GM20431 (cell line): Measurements from ENCODE around the gene TNFSF18.

Experiments used
- in situ Hi-C: fragments of 300-500 bp; cut with MseI, MboI; formaldehyde crosslinking; loops from one replicate; pipeline ENCODE4 v1.15.0; 2020; ENCODE audit warnings: low sequenced_read_pairs; ENCODE audit not compliant: unreplicated experiment

Gene TNFSF18

DNA sequence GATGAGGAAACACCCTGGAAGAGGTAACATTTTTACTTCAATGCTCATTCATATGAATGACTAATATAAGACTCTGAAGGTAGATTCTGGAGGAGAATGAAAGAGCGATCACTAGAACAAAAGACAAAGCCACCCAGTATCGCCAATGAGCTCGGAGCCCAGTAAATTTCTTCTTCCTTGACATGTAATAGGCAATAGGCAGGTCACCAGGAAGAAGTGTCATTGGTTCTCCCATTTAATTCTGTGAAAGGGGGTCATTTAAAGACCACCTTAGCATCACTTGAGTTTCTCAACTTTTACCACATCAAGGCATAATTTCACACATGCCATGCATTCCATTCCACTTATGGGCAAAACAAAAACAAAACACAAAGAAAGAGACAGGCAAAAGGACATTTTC, 7.9 kb downstream of the TNFSF18 start:
- in situ Hi-C loops: no loop called here

DNA sequence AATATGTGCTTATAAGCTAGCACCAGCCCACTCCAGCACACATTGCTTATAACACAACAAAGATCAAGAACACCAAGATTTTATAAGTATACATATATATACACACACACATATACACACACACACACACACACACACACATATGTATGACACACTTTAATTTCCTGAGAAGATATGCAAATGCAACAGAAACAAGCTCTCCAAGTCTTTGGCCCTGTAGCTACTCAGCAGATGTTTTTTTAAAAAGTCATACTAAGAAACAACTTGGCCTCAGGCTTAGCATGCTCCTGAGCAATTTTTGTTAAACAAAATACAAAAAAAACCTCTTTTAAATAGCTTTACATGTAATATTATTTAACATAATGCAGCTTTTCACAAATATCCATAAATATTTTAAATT, 11.1 kb downstream of the TNFSF18 start:
- in situ Hi-C loops: no loop called here

DNA sequence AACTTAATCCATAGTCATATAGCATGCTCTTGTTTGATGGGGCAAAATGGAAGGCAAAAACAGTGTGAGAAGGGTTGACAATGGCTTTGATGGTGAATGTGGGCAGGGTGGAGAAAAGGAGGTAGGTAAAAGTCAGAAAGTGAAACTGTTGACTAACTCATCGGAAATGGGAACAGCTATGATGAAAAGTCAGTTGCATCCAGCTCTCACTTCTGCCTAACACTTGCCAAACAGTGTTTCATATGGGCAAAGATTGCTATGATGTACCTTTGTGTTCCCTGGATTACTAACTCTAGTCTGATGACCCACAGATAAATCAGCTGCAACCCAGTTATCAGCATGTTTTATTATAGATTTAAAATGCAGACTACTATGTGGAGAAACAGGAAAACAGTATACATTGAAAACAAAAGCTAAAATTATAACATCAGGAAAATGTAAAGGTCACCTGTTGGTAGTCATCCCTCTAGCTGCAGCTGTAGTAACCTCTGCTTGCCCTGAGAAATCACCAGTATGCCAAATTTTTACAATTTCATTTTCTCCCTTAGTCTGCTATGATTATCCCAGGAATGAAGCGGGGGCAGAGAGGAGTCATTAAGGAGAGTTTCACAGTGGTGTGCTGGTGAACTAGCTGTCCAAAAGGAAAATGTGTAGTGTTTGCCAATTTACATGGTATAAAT, 11.7 kb downstream of the TNFSF18 start:
- in situ Hi-C loops: no loop called here

DNA sequence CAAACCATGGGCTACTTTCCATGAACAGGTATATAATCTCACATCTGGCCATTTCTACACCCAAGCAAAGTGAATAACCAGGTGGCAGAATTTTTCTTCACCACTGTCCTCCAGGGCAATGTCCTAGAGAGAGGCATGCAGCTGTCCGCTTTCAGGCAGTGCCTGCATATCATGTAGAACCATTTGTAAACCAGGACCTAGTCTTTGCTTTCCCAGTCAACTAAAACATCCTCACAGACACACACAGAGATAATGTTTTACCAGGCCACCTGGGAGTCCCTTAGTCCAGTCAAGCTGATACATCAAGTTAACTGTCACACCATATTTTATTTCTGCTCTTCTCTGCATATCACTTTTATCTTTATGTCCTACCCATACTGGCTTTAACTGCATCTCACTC, 26.2 kb downstream of the TNFSF18 start:
- in situ Hi-C loops: no loop called here

DNA sequence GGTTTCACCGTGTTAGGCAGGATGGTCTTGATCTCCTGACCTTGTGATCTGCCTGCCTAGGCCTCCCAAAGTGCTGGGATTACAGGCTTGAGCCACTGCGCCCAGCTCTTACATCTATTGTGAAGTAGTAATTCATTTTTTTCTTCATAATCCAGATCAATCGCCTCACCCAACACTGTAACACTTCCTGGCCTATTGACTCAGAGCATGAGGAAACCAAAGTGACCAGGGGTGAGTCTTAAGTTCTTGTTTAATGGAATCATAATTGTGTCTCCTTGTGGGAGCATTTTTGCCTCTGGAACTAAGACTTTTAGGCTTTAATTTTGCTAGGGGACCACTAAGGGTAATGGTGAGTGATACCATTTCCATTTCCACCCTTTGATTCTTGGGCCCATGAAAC, 27.4 kb downstream of the TNFSF18 start:
- in situ Hi-C loops: no loop called here

DNA sequence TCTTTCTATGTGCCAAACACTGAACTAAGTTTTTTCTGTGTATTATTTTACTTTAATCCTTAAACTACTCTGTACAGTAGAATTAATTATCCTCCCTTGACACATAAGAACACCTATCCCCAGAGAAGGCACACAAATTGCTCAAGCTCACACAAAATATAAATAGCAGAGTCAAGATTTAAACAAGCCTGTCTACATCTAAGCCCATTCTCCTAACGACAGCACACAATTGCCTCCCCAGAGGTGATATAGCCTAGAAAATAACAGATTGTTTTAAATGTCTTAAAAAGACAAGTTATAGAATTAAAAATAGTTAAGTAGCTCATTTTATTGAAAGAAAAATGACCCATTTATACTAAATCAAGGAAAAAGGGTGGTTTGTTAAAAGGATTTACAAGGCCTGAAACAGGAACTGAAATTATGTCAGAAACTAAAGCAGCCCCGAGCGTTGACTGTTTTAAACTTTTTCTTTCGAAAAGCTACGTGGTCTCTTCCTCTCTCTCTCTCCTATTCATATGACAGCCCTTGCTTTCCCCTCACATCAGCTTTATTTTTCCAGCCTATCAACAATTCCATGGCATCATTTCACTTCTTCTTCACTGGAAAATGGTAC, 30.5 kb downstream of the TNFSF18 start:
- in situ Hi-C loops: no loop called here

DNA sequence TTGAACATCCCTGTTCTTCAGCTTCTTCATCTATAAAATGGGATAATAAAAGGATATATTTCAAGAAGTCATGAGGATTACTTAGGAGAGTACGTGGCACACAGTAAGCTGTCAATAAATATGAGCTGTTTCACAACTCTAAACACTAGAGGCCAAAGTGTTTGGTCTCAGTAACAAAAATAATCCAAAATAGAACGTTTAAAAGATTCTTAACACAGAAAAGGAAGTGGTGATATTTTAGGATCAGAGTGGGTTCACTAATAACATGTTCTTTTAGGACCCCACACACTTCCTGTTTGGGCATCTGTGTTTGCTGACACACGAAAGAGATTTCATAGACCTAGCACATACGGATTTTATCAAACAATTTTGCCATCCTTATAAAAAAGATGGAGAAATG, 32.9 kb downstream of the TNFSF18 start:
- in situ Hi-C loops: no loop called here

DNA sequence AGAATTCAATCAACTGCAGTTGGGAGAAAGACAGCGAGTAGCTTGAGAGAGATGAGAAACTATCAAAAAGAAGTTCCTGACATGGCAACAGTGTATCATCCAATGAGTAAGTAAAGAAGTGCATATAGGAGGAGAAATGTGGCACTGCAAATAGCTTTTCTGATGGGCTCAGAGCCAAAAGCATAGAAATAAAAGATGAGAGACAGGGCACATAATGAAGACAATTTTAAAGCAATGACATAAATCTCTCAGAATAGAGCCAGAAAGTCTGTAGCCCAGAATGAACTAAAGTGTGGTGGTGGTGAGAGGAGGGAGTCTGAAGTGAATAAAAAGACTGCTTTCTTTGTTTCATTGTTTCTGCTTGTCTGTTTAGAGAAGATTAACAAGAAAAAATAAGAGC, 34.3 kb downstream of the TNFSF18 start:
- in situ Hi-C loops: no loop called here

DNA sequence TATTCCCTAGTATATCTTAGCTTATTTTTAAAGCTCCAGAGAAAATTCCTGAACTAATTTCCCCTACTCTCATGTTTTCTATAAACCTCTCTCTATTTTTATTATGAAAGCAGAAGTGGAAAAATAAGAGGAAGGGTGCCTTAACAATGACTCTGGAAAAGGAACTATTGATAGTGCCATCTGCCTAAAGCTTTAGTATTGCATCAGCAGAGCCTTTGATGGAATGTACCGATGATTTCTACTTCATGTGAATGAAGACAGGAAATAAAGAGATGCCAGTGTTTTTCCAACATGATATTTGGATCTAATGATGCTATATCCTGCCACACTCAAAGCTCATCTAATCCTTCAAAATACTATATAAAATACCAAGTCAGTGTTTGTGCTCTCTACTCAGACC, 35.1 kb downstream of the TNFSF18 start:
- in situ Hi-C loops: no loop called here

DNA sequence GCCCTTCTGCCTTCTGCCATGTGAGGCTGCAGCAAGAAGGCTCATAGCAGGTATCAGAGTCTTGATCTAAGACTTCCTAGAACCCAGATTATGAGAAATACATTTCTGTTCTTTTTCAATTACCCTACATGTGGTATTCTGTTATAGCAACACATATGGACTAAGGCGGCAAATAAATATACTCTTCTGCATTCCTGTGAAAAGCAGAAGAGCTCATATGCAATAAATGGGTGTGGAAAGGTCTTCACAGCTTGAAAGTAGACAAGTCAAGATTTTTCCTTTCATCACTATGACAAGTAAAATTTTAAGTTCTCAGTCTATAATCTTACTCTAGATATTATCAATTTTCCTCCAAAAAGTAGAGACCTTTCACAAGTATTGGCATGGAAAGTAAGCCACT, 36.6 kb downstream of the TNFSF18 start:
- in situ Hi-C loops: no loop called here

DNA sequence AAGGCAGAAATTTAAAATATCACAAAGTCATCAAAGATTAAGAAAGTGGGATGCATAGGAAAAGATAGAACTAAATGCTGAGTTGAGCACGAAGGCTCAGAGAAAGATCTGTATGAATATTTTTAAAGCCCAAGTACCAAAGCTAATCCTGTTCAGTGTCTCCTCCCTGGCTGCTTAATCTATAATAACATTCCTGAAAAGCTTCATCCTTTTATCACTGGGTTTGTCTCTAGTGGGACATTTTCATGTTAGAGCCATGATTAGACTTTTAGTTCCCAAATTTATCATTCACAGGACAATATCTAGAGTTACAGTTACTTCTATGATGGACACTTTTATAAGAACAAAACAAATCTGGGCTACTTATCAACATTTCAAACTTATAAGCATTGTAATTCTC, 38.6 kb downstream of the TNFSF18 start:
- in situ Hi-C loops: no loop called here

DNA sequence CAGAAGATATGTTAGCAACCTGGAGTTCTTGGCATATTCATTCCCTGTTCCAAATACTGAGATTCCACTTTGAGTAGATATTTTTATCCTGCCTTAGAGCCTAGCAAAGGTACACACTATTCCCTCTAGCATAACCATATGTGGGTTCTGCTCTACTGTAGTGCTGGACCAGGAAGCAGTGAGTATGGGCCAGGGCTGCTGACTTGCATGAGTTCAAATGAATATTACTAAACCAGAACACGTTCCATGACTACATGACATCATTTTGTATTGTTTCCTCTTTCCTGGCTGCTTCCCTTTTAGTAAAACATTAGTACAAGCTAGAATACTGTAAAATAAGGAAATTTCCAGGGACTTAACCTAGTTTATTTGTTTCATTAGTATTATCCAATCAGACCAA, 41.1 kb downstream of the TNFSF18 start:
- in situ Hi-C loops: no loop called here

DNA sequence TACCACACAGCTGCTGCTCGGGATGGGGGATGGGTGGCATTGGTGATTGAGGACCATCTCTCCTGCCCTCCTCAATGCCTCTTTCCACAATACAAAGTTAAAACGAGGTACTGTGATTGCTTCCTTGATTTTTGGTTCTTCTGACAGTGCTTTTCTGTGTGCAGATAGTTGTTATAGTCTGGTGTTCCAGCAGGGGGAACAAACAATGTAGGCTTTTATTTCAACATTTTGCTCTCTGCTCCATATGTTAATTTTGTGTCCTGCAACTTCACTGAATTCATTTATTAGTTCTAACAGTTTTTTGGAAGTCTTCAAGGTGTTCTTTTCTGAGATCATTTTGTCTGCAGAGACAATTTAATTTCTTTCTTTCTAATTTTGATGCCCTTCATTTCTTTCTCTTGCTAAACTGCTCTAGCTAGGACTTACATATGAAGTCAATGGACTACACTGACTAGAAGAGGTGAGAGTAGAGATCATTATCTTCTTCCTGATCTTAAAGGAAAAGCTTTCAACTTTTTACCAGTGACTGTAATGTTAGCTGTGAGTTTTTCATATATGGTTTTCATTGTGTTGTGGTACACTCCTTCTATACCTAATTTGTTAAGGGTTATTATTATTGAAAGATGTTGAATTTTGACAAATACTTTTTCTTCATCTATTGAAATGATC, 45.4 kb downstream of the TNFSF18 start:
- in situ Hi-C loops: no loop called here

DNA sequence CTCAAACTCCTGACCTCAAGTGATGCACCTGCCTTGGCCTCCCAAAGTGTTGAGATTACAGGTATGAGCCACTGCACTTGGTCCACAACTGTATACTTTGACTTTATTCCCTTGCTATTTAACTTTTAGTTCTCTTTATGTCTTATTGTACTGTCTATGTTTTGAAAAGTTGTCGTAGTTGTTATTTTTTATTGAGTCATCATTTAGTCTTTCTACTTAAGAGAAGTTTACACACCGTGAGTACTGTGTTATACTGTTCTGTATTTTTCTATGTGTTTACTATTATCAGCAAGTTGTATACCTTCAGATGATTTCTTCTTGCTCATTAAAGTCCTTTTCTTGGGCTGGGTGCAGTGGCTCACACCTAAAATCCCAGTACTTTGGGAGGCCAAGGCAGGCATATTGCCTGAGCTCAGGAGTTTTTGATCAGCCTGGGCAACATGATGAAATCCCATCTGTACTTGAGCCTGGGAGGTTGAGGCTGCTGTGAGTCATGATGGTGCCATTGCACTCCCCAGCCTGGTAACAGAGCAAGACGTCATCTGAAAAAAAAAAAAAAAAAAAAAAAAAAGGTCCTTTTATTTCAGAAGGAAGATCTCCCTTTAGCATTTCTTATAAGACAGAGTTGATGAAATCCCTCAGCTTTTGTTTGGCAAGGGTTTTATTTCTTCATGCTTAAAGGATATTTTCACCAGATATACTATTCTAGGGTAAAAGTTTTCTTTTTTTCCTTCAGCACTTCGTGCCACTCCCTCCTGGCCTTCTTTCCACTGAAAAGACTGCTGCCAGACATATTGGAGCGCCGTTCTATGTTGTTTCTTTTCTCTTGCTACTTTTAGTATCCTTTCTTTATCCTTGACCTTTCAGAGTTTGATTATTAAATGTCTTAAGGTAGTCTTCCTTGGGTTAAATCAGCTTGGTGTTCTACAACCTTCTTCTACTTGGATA, 47.6 kb downstream of the TNFSF18 start:
- in situ Hi-C loops: no loop called here

DNA sequence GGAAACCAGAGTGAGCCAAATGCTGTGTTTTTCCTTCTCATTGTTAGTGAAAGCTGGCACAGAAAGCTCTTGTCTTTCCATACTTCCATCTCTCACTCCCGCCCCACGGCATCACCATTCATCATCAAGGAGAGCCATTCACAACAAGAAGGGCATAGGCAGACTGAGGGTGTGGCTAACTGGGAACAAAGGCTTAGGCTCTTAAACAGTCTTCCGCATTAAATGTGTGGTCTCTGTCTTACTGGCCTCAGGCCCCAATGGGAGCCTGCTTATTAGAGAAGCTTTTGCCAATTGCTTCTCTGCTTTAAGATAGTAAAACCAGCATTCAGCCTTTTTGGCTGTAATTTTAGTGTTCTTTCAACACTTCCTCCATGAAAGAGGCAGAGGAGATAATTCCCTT, 51.4 kb downstream of the TNFSF18 start:
- in situ Hi-C loops: no loop called here

DNA sequence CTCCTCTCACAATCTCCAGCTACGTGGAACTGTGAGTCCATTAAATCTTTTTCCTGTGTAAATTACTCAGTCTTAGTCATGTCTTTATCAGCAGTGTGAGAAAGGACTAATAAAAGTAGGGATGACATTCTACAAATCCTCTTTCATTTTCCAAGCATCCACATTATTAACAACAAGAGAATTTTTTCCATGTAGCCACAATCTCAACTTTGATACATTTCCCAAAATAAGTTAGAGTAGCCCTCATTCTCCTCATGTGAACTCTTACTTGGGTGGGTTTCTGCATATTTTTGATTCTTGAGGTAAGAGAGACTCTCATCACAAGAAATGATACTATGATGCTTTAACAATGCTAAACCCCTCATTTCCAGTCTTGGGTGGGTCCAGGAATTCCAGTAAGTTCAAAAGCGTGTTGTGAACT, 52.8 kb downstream of the TNFSF18 start:
- in situ Hi-C loops: no loop called here

DNA sequence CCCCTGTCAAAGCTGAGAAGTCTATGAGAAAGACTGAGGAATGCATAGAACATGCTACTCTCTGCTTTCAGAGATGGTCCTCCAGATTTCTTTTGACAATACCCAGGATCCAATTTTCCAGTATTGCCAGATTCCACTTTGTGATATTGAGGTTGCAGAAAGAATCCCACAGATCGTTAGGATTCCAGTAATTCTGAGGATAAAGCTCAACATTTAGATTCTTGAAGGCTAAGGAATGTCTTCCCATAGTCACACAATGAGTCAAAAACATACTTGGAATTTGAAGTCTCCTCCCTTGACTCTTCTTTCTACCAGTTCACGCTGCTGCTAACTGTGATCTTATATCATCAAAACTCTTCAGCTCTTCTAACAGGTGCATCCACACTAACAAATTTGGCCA, 57.1 kb downstream of the TNFSF18 start:
- in situ Hi-C loops: no loop called here

DNA sequence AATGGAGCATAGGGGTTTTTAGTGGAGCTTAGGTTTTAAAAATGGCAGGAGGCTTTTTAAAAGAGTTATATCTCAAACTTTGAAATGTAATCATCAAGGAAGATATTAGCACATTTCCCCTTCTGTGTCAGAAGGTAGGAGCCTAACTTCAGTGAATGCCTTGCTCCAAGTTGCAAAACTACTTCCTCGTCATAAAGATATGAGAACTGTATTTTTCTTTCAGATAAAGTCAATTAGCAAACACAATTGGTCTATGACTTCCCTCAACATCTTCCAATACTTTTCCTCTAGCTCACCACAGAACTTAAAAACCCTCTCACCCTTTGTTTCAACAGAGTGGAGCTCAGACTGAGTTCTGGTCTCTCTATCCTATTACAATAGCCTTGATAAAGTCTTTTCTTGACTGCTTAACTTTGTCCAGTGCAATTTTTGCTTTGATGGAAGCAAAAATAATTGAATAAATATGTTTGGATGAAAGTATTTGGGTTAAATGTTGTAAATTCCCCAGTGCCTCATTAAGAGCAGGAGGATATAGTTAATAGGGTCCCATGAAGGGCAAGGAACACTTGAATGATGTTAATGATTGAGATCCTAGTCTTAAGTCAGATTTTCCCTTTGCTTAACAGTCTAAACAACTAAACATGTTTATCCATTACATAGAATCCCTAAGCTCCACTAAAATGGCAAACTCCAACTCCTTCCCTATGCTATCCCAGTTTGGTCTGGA, 58.9 kb downstream of the TNFSF18 start:
- in situ Hi-C loops: no loop called here

DNA sequence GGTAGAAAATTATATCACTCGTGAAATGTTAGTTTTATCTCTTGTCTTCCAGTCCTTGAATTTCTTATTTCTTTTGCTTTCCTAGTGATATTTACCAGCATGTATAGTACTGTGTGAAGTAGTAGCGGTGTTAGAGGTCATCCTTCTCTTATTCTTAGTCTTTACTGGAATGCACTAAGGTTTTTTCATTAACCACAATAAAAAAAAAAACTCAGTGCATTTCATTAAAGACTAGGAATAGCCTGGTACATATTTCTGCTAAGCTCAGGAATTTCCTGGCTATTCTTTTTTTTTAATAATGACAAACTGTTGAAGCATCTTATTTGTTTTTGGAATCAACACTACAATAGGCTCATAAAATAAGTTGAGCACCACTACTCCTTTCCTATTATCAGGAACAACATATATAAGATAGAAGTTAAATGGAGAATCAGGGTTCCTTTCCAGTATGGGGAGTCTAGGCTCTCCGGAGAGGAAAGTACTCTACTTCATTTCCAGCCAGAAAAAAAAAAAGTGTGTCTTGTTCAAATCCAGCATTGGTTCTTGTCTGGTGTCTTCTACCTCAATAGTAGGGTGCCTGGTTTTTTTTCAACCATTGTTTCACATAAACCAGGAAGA, 60.0 kb downstream of the TNFSF18 start:
- in situ Hi-C loops: no loop called here
